Right lobe of liver (tissue), 6 donors: ENCODE results near the gene SYT1. TPM values are rescaled to one million over a fixed set of nuclear protein-coding genes. Genes with fewer than 3 reads are reported as not detected.

Source experiments
- ATAC-seq, 4 donors: fragments of 200-7000 bp; cut with Tn5 transposase; one replicate each; pipeline ENCODE4 v1.9.1; 2020; ENCODE audit warnings: mild to moderate bottlenecking in 4 of 4, moderate library complexity in 4 of 4
- DNase-seq, 3 donors: peaks; one replicate each; pipeline ENCODE4 v3.0.0-alpha.2; 2020
- H3K27ac ChIP-seq, 3 donors: fragments of 200-600 bp; one replicate each; pipeline ENCODE4 v1.8.0; 2022
- H3K27me3 ChIP-seq, 2 donors: fragments of 200-600 bp; one replicate each; pipeline ENCODE4 v1.8.0; 2022
- H3K36me3 ChIP-seq, 4 donors: fragments of 200-600 bp; sonication (generic) in 1 of 4; one replicate each; pipeline versions ENCODE4 v1.5.1 to v1.8.0; 2017 to 2022; ENCODE audit warnings: control low read depth in 1 of 4
- H3K4me1 ChIP-seq, 4 donors: fragments of 200-600 bp; sonication (generic) in 1 of 4; one replicate each; pipeline versions ENCODE4 v1.5.1 to v1.8.0; 2017 to 2022; ENCODE audit warnings: control low read depth in 1 of 4
- H3K4me3 ChIP-seq, 3 donors: fragments of 200-600 bp; one replicate each; pipeline ENCODE4 v1.8.0; 2022
- H3K9me3 ChIP-seq, 4 donors: fragments of 200-600 bp; sonication (generic) in 1 of 4; one replicate each; pipeline versions ENCODE4 v1.5.1 to v1.8.0; 2017 to 2022; ENCODE audit warnings: control low read depth in 1 of 4
- CTCF ChIP-seq, 4 donors: fragments of 200-600 bp in 3 of 4; fragments of 450-650 bp in 1 of 4; IDR thresholded peaks; one replicate each; pipeline versions ENCODE4 v1.5.1 to v1.8.0; 2016 to 2022; ENCODE audit warnings: antibody characterized with exemption in 4 of 4, mild to moderate bottlenecking in 2 of 4
- POLR2A ChIP-seq: fragments of 450-650 bp; IDR thresholded peaks from one replicate; pipeline ENCODE4 v1.6.1; 2017; ENCODE audit warnings: antibody characterized with exemption, mild to moderate bottlenecking
- WGBS: methylation state at CpG from one replicate; pipeline ENCODE4 v1.1.6; 2018; ENCODE audit warnings: low coverage, low lambda C conversion rate; ENCODE audit not compliant: insufficient coverage; ENCODE audit errors: missing lambda C conversion rate; 5-methylcytosine and 5-hydroxymethylcytosine counted together
- intact Hi-C, 2 donors: fragments of 100-400 bp; cut with DNase I; formaldehyde crosslinking; loops; one replicate each; pipeline versions ENCODE4 v1.11.2 to v1.14.1; 2022
- total RNA-seq, 6 experiments: library from RNA; depleted of rRNA in 2 of 6; stranded (reverse); fragments of >200 nt in 2 of 6; fragmentation: NEBNext Ultra II Directional in 3 of 6; extraction: Animal tissue kit (Norgen Biotek cat#: 25700) in 3 of 6; gene quantifications; one replicate each; pipeline versions ENCODE4 v1.1.0 to v1.2.4, GENCODE V29; 2016 to 2023
- donor health status: DM: no; HTN: yes; CAD: no.
- donor health status: DM: no; HTN: no; CAD: no.
- donor health status: DM: no; HTN: no; CAD: no.
- donor health status: DM: no; HTN: yes; CAD: no.
- donor health status: DM: no; HTN: yes; CAD: no.

SYT1 gene
- total RNA-seq, 6 experiments from 2014 or later, result 0.35 to 1.9 (median 0.81) TPM

DNA sequence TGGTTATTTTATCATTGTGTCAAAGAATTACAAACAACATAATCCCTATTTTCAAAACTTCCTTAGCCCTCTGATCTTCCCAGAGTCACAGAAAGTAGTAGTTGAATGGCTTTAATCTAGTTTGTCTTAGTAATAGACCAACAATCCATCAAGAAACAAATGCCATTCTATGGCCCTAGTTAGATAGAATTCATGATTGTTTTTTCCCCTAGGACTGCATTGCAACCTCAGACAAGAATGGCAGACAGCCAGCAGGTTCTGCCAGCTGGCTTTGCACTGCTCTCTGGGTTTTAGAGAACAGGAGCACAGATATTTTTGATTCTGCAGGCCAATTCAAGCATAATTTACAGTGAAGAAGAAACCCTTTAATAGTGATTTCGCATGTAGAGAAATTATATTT, 33.8 kb downstream of the SYT1 start:
- TF ChIP-seq CTCF (IDR thresholded peaks at IDR 0.05) (no peak), POLR2A (no peak)
- WGBS, result 58% methylated on average over 1 of the region's 1 CpG
- H3K4me3 ChIP-seq, result no peak overlapping the region
- peak in 1 of 4 donors; percentile 39 for ATAC-seq
- no peaks in the 10 kb centered on the region for H3K36me3 ChIP-seq
- no peak overlapping the region for H3K27ac ChIP-seq
- intact Hi-C loops, result no loop called here
- DNase-seq, result peak; percentile 24 to 51 (median 42)
- no peaks in the 10 kb centered on the region for H3K27me3 ChIP-seq
- no peaks in the 10 kb centered on the region for H3K9me3 ChIP-seq
- H3K4me1 ChIP-seq, result no peaks in the 10 kb centered on the region

- Histone ChIP-seq H3K36me3 (no peaks in the 10 kb centered on the region), H3K4me1 (no peaks in the 10 kb centered on the region), H3K27ac (no peak overlapping the region), H3K27me3 (no peaks in the 10 kb centered on the region), H3K4me3 (no peak overlapping the region), H3K9me3 (no peaks in the 10 kb centered on the region)
- ATAC-seq, result no peak
- WGBS, result 6% methylated on average over 1 of the region's 1 CpG
- intact Hi-C loops, result no loop called here
- no peak for DNase-seq
- TF ChIP-seq CTCF (IDR thresholded peaks at IDR 0.05) (no peak), POLR2A (no peak)
These were observed 50.3 kb downstream of the SYT1 start for GRCh38 chr12:78914859-78915331.

DNA sequence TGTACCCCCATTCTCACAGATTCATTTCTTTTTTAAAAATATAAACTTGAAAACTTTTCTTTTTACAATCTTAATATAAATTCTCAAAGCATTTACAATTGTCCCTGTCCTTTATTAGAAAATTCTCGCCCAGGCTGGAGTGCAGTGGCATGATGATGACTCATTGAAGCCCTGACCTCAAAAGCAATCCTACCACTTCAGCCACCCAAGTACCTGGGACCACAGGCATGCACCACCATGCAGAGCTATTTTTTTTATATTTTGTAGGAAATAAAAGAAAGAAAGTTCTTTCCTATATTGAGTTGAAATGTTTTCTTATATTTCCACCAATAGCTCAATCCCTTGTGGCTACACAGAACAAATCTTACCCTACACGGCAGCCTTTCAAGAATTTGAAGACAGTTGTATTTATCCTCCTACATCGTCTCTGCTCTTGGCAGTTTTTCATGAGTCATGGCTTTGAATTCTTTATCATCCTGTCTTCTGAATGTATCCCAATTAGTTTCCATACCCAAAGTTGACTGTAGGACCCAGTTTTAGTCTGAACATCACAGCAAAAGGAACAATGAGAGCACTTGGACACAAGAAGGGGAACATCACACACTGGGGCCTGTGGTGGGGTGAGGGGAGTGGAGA, 52.4 kb downstream of the SYT1 start:
- no peak for TF ChIP-seq POLR2A
- TF ChIP-seq CTCF (IDR thresholded peaks at IDR 0.05), result no peak
- intact Hi-C loops, result no loop called here
- WGBS, result 45% methylated on average over 3 of the region's 3 CpGs
- no peaks in the 10 kb centered on the region for H3K4me1 ChIP-seq
- no peak for ATAC-seq
- no peaks in the 10 kb centered on the region for H3K36me3 ChIP-seq
- no peak overlapping the region for H3K4me3 ChIP-seq
- DNase-seq, result no peak
- H3K27me3 ChIP-seq, result no peaks in the 10 kb centered on the region
- no peaks in the 10 kb centered on the region for H3K9me3 ChIP-seq
- H3K27ac ChIP-seq, result no peak overlapping the region

GRCh38 chr12:78917513-78917912, 52.9 kb downstream of the SYT1 start:
- Histone ChIP-seq H3K27ac (no peak overlapping the region), H3K9me3 (no peaks in the 10 kb centered on the region), H3K27me3 (no peaks in the 10 kb centered on the region), H3K4me1 (no peaks in the 10 kb centered on the region), H3K4me3 (no peak overlapping the region), H3K36me3 (no peaks in the 10 kb centered on the region)
- DNase-seq (no peak), ATAC-seq (no peak)
- TF ChIP-seq CTCF (IDR thresholded peaks at IDR 0.05) (no peak), POLR2A (no peak)
- WGBS, result 54% methylated on average over 5 of the region's 5 CpGs
- intact Hi-C loops, result no loop called here
